Superior temporal gyrus (tissue), 1 donor: Measurements from ENCODE around the gene OR13J1.

Experiments used
- DNase-seq: peaks from one replicate; pipeline ENCODE4 v3.0.0-alpha.2; 2016; ENCODE audit errors: extremely low spot score

The OR13J1 gene

GRCh38 chr9:35859310-35859989 lies 10.8 kb downstream of the OR13J1 start:
- peak; percentile 24 for DNase-seq

GRCh38 chr9:35858458-35858857 lies 11.7 kb downstream of the OR13J1 start:
- DNase-seq = no peak

DNA sequence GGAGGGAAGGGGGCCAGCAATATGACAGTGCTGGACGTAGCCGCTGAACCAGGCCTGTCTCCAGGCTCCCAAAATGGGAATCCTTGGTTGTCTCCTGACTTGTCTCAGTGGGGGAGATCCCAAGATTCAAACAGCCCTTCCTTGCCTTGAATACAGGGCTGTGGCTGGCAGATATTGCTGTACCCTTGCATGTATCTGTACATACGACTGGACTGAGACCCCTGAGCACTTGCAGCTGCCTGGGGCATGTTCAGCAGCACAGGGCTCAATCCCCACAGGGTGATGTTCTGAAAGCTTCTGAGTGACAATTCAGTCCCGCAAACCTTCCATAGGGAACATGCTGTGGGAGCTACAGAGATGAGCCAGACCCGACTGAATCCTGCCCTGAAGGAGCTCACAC lies 13.3 kb downstream of the OR13J1 start:
- no peak for DNase-seq

DNA sequence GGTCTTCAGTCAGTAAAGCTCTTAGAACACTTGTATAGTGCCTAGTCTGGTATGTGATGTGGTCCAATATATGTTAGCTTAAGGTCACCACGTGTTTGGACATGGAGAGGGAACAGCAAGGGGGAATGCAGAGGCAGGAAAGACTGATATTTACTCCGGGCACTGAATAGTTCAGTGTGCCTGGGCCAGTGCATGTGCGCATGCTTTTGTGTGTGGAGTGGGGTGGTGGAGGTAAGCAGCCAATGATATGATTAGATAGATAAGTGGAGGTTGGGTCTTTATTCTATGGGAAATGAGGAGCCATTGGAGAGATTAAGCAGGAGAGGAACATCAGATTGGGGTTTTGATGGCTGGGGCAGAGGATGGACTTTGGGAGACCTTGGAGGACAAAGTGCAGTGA lies 14.0 kb downstream of the OR13J1 start:
- no peak for DNase-seq

GRCh38 chr9:35854091-35854762 lies 16.0 kb downstream of the OR13J1 start:
- DNase-seq = no peak

DNA sequence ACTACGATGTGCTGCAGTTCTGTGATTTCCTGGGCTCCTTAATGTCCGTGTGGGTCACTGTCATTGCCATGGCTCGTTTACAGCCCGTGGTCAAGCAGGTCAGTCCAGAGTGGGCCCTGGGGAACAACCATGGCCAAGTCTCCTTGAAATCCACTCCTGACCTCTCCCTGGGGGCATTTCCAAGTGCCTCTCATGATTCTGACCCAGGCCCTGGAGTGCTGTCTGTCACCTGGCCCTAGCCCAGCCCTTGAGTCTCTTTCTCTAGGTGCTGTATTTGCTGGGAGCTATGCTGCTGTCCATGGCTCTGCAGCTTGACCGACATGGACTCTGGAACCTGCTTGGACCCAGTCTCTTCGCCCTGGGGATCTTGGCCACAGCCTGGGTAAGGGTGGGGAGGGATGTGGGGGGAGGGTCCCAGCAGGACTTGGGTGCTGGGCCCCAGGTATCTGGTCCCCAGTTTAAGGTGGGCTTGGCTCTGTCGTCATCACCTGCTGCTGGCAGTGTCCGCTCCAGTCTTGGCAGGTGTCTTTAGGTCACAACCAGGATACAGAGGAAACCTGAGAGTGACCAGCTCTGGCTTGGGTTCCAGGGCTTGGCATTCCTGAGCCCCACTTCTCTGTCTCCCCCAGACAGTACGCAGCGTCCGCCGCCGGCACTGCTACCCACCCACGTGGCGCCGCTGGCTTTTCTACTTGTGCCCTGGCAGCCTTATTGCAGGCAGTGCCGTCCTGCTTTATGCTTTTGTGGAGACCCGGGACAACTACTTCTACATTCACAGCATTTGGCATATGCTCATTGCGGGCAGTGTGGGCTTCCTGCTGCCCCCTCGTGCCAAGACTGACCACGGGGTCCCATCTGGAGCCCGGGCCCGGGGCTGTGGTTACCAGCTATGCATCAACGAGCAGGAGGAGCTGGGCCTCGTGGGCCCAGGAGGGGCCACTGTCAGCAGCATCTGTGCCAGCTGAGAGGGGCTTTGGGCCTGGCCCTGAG lies 17.0 kb downstream of the OR13J1 start:
- DNase-seq = no peak

GRCh38 chr9:35852267-35852815 lies 17.9 kb downstream of the OR13J1 start:
- DNase-seq = no peak

DNA sequence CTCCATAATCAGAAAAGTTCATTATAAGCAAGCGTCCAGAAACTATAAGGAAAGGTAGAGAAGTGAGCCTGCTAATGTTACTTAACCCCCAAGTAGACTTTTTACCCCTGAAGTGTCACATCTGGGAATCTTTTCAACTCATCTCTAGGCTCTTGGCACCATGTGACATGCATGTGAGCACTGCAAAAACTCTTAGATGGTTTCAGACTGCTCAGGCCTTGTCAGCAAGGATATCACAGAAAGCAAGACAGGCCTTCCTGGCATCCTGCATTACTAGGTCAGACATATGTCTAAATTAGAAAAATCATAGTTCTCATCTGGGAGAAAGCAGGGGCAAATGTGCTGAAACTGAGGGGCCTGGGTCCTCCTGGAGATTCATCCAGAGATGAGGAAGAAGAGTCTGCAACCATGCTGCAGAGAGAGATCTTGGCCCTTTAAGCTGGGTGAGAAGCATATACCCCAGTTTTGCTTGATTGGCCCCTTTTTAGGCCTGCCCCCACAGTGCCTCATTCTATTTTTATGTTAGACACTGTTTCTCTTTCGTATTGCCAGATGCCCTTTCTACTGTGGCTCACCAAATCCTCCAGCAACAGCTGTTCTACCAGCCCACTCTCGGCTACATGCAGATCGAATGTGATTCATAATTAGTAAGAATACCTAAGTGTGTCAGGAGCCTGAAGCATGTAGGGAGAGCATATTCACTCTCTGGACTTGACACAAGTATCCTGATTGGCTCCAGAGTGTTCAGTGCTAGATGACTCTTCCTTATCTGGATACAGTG lies 22.2 kb downstream of the OR13J1 start:
- peak; percentile 73 for DNase-seq

GRCh38 chr9:35845824-35846771 lies 24.1 kb downstream of the OR13J1 start:
- DNase-seq = no peak

- peak; percentile 81 for DNase-seq
Measured at GRCh38 chr9:35844628-35845270, 25.5 kb downstream of the OR13J1 start.

- no peak for DNase-seq
Measured at GRCh38 chr9:35842795-35843194, 27.4 kb downstream of the OR13J1 start.

GRCh38 chr9:35842020-35842745 lies 28.0 kb downstream of the OR13J1 start:
- DNase-seq = no peak

DNA sequence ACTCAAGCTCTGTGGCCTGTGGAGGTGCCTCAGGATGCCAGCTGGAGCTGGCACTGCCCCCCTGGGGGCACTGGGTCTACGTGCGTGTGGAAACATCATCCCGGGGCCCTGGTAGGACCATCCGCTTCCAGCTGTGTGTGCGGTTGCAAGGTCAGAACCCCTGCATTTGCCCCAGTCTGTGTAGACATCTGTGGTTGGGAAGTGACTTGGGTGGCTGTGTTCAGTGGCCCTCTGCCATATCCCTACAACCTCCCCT lies 28.6 kb downstream of the OR13J1 start:
- no peak for DNase-seq

DNA sequence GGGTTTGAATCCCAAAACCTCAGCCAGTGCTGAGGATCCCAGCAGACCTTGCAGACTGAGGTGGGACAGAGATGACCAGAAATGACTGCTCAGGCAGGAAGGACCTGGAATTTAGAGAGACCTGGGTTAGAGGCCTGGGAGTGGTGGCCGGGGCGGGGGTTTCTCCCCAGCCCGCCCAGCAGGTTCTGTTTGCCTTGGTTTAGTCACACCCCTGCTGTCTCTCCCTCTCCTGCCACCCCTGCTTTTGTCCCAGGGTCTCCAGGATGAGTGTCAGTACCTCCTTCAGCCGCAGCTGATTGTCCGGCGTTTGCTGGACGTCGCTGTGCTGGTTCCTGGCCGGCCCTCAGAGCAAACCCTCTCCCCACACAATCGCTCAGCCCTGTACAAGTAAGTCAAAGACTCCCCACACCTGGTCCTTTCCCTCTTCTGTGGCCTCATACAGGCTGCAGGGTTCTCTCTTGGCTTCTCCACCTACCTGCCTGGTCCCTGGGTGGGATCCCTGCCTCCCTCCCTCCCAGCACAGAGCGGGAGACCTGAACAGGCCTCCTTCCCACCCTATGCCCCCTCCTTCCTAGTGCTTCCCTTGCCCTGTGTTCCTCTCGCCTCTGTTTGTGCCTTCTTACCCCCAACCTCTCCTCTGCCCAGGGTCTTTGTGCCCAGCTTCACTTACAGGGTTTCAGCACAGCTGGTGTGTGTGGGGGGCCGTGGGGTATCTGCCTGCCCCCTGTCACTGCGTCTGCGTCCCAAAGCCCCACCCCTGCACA lies 29.1 kb downstream of the OR13J1 start:
- no peak for DNase-seq

DNA sequence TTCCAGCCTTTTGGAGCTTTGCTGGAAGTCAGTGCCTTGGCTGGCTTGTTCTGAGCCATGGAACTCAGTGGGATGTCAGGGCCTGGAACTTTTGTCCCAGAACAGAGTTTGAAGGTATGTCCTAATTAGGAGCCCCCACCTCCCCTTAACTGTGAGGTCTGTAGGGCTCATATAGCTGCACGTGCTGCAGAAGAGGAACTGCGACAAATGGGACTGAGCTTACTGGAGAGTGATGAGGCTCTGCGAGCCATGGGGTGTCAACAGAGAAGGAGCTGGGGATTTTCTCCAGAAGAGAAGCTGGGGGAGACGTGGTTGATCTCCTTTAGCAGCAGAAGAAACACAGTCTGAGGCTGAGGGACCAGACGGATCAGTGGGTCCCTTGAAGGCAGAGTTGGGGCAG lies 30.3 kb downstream of the OR13J1 start:
- no peak for DNase-seq

GRCh38 chr9:35836595-35836994 lies 33.6 kb downstream of the OR13J1 start:
- no peak for DNase-seq

GRCh38 chr9:35835766-35836165 lies 34.4 kb downstream of the OR13J1 start:
- no peak for DNase-seq

DNA sequence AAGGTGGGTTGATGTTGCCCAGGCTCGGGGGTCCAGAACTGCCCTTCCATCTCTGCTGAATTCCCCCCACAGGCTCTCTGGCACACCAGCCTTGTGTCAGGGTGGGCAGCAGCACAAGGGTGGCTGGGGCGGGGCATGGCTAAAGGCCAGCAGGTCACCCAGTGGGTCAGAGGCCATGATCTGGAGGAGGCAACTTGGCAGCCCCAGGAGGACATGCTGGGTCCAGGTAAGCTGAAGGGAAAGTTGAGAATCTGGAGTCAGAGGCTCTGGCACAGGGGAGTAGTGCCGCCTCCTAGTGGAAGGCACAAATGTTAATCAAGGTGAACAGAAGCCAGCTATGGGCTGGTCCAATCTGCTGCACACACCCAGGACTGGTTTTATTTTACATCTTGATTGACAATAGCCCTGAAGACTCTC lies 35.0 kb downstream of the OR13J1 start:
- no peak for DNase-seq
